Measurements from ENCODE around the gene PALLD. TPM values are rescaled to one million over a fixed set of nuclear protein-coding genes. Genes with fewer than 3 reads are reported as not detected.

PALLD gene
- polyA plus RNA-seq, 1 donor (not counting 4 experiments of a cell fraction or from before 2014, with no cell fraction given): 136 TPM

DNA sequence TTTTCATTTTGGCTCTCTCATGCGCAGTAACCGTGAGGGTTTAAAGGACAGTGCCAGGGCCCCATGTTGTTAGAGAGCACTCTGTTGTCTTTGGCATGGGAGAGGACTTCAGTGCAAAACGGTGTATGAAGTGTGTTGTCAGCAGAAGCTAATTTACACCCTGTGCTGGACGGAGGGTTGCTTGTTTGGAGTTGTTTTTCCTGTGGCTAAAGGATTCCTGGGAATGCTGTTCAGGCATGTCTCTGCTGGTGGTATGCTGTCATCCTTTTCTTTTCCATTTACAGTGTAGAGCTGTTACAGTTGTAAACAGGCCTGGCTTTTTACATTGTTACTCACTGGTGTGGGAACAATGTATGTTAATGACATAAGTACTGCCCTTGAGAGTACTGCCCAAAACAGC, 306.9 kb downstream of the PALLD start:
- Histone ChIP-seq H3K36me3 (ENCODE audit: control insufficient read depth in 2 of 2, extremely low read depth in 1 of 2, insufficient read depth in 2 of 2, low read length in 2 of 2) (no peaks in the 10 kb centered on the region), H3K4me1 (ENCODE audit: control insufficient read depth, extremely low read depth, insufficient read depth, low read length) (peaks cover 17% of the 10 kb centered on the region), H2AFZ (ENCODE audit: control insufficient read depth, low read length) (peak overlapping the region; percentile 10), H3K79me2 (ENCODE audit: control insufficient read depth, insufficient read depth, low read length) (no peaks in the 10 kb centered on the region), H3K9me1 (ENCODE audit: control insufficient read depth, extremely low read depth, insufficient read depth, low read length) (no peaks in the 10 kb centered on the region), H3K9ac (ENCODE audit: control insufficient read depth, extremely low read depth, insufficient read depth, low read length) (peak overlapping the region; percentile 60), H3K4me2 (ENCODE audit: control insufficient read depth, extremely low read depth, insufficient read depth, low read depth, low read length) (peak overlapping the region; percentile 58), H3K27me3 (ENCODE audit: control insufficient read depth, extremely low read depth, insufficient read depth, low read length) (no peaks in the 10 kb centered on the region), H3K4me3 (ENCODE audit: control insufficient read depth in 2 of 3, extremely low read depth in 1 of 3, insufficient read depth in 2 of 3, low read depth in 1 of 3, low read length in 3 of 3) (peak overlapping the region in 1 of 3 experiments; percentile 34), H3K9me3 (ENCODE audit: control insufficient read depth, low read depth, low read length) (no peaks in the 10 kb centered on the region), H3K27ac (ENCODE audit: control insufficient read depth, insufficient read depth, low read length) (peak overlapping the region; percentile 88), H4K20me1 (ENCODE audit: control insufficient read depth, extremely low read depth, insufficient read depth, low read length) (no peaks in the 10 kb centered on the region)
- TF ChIP-seq, protein P1, sequence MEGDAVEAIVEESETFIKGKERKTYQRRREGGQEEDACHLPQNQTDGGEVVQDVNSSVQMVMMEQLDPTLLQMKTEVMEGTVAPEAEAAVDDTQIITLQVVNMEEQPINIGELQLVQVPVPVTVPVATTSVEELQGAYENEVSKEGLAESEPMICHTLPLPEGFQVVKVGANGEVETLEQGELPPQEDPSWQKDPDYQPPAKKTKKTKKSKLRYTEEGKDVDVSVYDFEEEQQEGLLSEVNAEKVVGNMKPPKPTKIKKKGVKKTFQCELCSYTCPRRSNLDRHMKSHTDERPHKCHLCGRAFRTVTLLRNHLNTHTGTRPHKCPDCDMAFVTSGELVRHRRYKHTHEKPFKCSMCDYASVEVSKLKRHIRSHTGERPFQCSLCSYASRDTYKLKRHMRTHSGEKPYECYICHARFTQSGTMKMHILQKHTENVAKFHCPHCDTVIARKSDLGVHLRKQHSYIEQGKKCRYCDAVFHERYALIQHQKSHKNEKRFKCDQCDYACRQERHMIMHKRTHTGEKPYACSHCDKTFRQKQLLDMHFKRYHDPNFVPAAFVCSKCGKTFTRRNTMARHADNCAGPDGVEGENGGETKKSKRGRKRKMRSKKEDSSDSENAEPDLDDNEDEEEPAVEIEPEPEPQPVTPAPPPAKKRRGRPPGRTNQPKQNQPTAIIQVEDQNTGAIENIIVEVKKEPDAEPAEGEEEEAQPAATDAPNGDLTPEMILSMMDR (optimal IDR thresholded peaks at IDR 0.05 in 1 of 3, IDR thresholded peaks at IDR 0.05 in 1 of 3, conservative IDR thresholded peaks at IDR 0.05 in 1 of 3; ENCODE audit: extremely low read depth in 1 of 3, insufficient read depth in 2 of 3, low read length in 3 of 3): no peak
- TF ChIP-seq EZH2 (IDR thresholded peaks at IDR 0.05; ENCODE audit: low read length): no peak
- dilution Hi-C loops (cut with MboI; ENCODE audit: extremely low pct_ligation_motif_present, low sequenced_read_pairs): no loop called here
- peak; percentile 96 for FAIRE-seq
- DNase-seq (ENCODE audit: low read depth, low spot score): peak; percentile 81

DNA sequence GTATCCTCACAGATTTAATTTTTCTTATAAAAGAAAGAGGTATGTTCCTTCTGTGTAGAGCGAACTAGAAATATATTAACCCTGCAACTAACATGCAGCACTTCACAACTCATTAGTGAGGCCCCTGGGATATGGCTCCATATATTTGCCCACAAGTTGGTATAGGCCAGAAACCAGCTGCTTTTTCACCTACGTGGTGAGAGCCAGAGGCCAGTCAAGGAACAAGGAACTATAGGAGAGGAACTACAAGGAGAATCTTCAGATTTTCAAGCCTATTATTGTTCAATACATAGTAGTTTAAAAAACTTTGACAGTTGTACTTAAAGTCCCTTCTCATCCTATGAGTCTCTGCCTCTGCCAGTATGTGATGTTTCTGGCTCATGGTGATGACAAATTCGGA, 307.3 kb downstream of the PALLD start:
- H3K79me2 ChIP-seq (ENCODE audit: control insufficient read depth, insufficient read depth, low read length): no peaks in the 10 kb centered on the region
- H3K36me3 ChIP-seq (ENCODE audit: control insufficient read depth in 2 of 2, extremely low read depth in 1 of 2, insufficient read depth in 2 of 2, low read length in 2 of 2): no peaks in the 10 kb centered on the region
- no peak overlapping the region for H3K4me3 ChIP-seq (ENCODE audit: control insufficient read depth in 2 of 3, extremely low read depth in 1 of 3, insufficient read depth in 2 of 3, low read depth in 1 of 3, low read length in 3 of 3)
- FAIRE-seq (no peak), DNase-seq (ENCODE audit: low read depth, low spot score) (no peak)
- H3K27ac ChIP-seq (ENCODE audit: control insufficient read depth, insufficient read depth, low read length): peak overlapping the region; percentile 88
- H3K27me3 ChIP-seq (ENCODE audit: control insufficient read depth, extremely low read depth, insufficient read depth, low read length): no peaks in the 10 kb centered on the region
- TF ChIP-seq, protein P1 (optimal IDR thresholded peaks at IDR 0.05 in 1 of 3, IDR thresholded peaks at IDR 0.05 in 1 of 3, conservative IDR thresholded peaks at IDR 0.05 in 1 of 3; ENCODE audit: extremely low read depth in 1 of 3, insufficient read depth in 2 of 3, low read length in 3 of 3): no peak
- no peak for TF ChIP-seq EZH2 (IDR thresholded peaks at IDR 0.05; ENCODE audit: low read length)
- H3K4me2 ChIP-seq (ENCODE audit: control insufficient read depth, extremely low read depth, insufficient read depth, low read depth, low read length): peak overlapping the region; percentile 58
- H3K9me3 ChIP-seq (ENCODE audit: control insufficient read depth, low read depth, low read length): no peaks in the 10 kb centered on the region
- peak overlapping the region; percentile 60 for H3K9ac ChIP-seq (ENCODE audit: control insufficient read depth, extremely low read depth, insufficient read depth, low read length)
- H2AFZ ChIP-seq (ENCODE audit: control insufficient read depth, low read length): peak overlapping the region; percentile 36
- H3K4me1 ChIP-seq (ENCODE audit: control insufficient read depth, extremely low read depth, insufficient read depth, low read length): peaks cover 17% of the 10 kb centered on the region
- H4K20me1 ChIP-seq (ENCODE audit: control insufficient read depth, extremely low read depth, insufficient read depth, low read length): no peaks in the 10 kb centered on the region
- H3K9me1 ChIP-seq (ENCODE audit: control insufficient read depth, extremely low read depth, insufficient read depth, low read length): no peaks in the 10 kb centered on the region
- dilution Hi-C loops (cut with MboI; ENCODE audit: extremely low pct_ligation_motif_present, low sequenced_read_pairs): no loop called here

Data from keratinocyte (primary cell).